GM12878 (cell line): ENCODE measurements around the gene CALN1.

ENCODE experiments used
- BCL11A ChIP-seq: IDR thresholded peaks from 2 replicates; pipeline ENCODE4 v1.6.1; 2011; ENCODE audit warnings: low read depth, low read length
- DPF2 ChIP-seq: fragments of 450-650 bp; IDR thresholded peaks from 2 replicates; pipeline ENCODE4 v1.6.1; 2017; ENCODE audit warnings: mild to moderate bottlenecking
- SMAD1 ChIP-seq: fragments of 450-650 bp; IDR thresholded peaks from 2 replicates; pipeline ENCODE4 v1.6.1; 2018; ENCODE audit warnings: mild to moderate bottlenecking, low read depth; ENCODE audit not compliant: partially characterized antibody
- SPI1 ChIP-seq: IDR thresholded peaks from 2 replicates; pipeline ENCODE4 v1.6.1; 2011; ENCODE audit warnings: low read depth, mild to moderate bottlenecking, low read length, moderate library complexity, borderline replicate concordance; ENCODE audit not compliant: insufficient read depth
- TBL1XR1 ChIP-seq: IDR thresholded peaks from 2 replicates; pipeline ENCODE4 v1.6.1; 2012; ENCODE audit warnings: low read depth, low read length, improper control_type of control experiment
- TCF12 ChIP-seq: IDR thresholded peaks from 2 replicates; pipeline ENCODE4 v1.6.1; 2011; ENCODE audit warnings: low read depth, mild to moderate bottlenecking, low read length
- ZNF24 ChIP-seq: fragments of 450-650 bp; IDR thresholded peaks from 2 replicates; pipeline ENCODE4 v1.6.1; 2017; ENCODE audit warnings: antibody characterized with exemption, mild to moderate bottlenecking
- TF ChIP-seq, protein P1 (sequence below), 3 experiments: IDR thresholded peaks in 2 of 3; conservative IDR thresholded peaks in 1 of 3; 2 replicates each; pipeline ENCODE4 v1.5.1; 2011; ENCODE audit warnings: low read depth in 3 of 3, low read length in 3 of 3, mild to moderate bottlenecking in 3 of 3, control low read depth in 2 of 3, moderate library complexity in 2 of 3, inconsistent platforms in 1 of 3, mixed read lengths in 1 of 3; ENCODE audit not compliant: control insufficient read depth in 2 of 3, insufficient read depth in 1 of 3; ENCODE audit errors: extremely low read depth in 1 of 3
- TF ChIP-seq, protein P2 (sequence below): IDR thresholded peaks from 2 replicates; pipeline ENCODE4 v1.6.1; 2012; ENCODE audit warnings: low read depth, low read length, improper control_type of control experiment
- TF ChIP-seq, protein P3 (sequence below): IDR thresholded peaks from 2 replicates; pipeline ENCODE4 v1.6.1; 2012; ENCODE audit warnings: mild to moderate bottlenecking, low read depth, low read length

DNA sequence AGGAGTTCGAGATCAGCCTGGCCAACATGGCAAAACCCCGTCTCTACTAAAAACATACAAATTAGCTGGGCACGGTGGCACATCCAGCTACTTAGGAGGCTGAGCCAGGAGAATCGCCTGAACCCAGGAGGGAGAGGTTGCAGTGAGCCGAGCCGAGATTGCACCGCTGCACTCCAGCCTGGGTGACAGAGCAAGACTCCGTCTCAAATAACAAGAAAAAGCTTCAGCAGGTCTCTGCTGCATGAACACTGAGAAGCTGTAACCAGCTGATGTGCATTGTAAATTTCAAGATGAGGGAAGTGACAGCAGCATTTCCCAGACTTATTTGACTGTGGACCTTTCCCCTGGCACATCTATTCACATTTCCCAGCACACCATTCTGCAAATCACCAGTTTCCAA, 222.0 kb downstream of the CALN1 start:
- TF ChIP-seq, protein P1, sequence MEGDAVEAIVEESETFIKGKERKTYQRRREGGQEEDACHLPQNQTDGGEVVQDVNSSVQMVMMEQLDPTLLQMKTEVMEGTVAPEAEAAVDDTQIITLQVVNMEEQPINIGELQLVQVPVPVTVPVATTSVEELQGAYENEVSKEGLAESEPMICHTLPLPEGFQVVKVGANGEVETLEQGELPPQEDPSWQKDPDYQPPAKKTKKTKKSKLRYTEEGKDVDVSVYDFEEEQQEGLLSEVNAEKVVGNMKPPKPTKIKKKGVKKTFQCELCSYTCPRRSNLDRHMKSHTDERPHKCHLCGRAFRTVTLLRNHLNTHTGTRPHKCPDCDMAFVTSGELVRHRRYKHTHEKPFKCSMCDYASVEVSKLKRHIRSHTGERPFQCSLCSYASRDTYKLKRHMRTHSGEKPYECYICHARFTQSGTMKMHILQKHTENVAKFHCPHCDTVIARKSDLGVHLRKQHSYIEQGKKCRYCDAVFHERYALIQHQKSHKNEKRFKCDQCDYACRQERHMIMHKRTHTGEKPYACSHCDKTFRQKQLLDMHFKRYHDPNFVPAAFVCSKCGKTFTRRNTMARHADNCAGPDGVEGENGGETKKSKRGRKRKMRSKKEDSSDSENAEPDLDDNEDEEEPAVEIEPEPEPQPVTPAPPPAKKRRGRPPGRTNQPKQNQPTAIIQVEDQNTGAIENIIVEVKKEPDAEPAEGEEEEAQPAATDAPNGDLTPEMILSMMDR (IDR thresholded peaks at IDR 0.05 in 2 of 3, conservative IDR thresholded peaks at IDR 0.05 in 1 of 3; ENCODE audit: control insufficient read depth in 2 of 3, extremely low read depth in 1 of 3, insufficient read depth in 1 of 3, low read depth in 3 of 3, low read length in 3 of 3): no peak
- TF ChIP-seq, protein P2, sequence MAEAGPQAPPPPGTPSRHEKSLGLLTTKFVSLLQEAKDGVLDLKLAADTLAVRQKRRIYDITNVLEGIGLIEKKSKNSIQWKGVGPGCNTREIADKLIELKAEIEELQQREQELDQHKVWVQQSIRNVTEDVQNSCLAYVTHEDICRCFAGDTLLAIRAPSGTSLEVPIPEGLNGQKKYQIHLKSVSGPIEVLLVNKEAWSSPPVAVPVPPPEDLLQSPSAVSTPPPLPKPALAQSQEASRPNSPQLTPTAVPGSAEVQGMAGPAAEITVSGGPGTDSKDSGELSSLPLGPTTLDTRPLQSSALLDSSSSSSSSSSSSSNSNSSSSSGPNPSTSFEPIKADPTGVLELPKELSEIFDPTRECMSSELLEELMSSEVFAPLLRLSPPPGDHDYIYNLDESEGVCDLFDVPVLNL: no peak
- TF ChIP-seq TCF12: no peak
- no peak for TF ChIP-seq DPF2
- no peak for TF ChIP-seq SMAD1
- TF ChIP-seq, protein P3, sequence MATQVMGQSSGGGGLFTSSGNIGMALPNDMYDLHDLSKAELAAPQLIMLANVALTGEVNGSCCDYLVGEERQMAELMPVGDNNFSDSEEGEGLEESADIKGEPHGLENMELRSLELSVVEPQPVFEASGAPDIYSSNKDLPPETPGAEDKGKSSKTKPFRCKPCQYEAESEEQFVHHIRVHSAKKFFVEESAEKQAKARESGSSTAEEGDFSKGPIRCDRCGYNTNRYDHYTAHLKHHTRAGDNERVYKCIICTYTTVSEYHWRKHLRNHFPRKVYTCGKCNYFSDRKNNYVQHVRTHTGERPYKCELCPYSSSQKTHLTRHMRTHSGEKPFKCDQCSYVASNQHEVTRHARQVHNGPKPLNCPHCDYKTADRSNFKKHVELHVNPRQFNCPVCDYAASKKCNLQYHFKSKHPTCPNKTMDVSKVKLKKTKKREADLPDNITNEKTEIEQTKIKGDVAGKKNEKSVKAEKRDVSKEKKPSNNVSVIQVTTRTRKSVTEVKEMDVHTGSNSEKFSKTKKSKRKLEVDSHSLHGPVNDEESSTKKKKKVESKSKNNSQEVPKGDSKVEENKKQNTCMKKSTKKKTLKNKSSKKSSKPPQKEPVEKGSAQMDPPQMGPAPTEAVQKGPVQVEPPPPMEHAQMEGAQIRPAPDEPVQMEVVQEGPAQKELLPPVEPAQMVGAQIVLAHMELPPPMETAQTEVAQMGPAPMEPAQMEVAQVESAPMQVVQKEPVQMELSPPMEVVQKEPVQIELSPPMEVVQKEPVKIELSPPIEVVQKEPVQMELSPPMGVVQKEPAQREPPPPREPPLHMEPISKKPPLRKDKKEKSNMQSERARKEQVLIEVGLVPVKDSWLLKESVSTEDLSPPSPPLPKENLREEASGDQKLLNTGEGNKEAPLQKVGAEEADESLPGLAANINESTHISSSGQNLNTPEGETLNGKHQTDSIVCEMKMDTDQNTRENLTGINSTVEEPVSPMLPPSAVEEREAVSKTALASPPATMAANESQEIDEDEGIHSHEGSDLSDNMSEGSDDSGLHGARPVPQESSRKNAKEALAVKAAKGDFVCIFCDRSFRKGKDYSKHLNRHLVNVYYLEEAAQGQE: no peak
- TF ChIP-seq BCL11A: no peak
- no peak for TF ChIP-seq ZNF24
- TF ChIP-seq TBL1XR1: no peak
- no peak for TF ChIP-seq SPI1
